Immature natural killer cell (primary cell): Measurements from ENCODE around the gene BMP6. TPM values are rescaled to one million over a fixed set of nuclear protein-coding genes. Genes with fewer than 3 reads are reported as not detected.
"Not testable (repeated sequence)": the region's sequence is repeated elsewhere in the genome, so short reads cannot be mapped to it uniquely, and the experiment has no call there.

Experiments
- DNase-seq, 3 donors: peaks; one replicate each; pipeline ENCODE4 v3.0.0; 2022; ENCODE audit warnings: mixed read lengths in 1 of 3
- H3K27ac Mint-ChIP-seq, 6 donors: one replicate each; pipeline ENCODE4 v1.8.0; 2020; ENCODE audit warnings: mixed read lengths in 6 of 6, mild to moderate bottlenecking in 5 of 6, inconsistent platforms in 4 of 6, moderate library complexity in 3 of 6
- H3K27me3 Mint-ChIP-seq, 3 donors: one replicate each; pipeline ENCODE4 v1.8.0; 2020 to 2021; ENCODE audit warnings: low read depth in 3 of 3, mild to moderate bottlenecking in 3 of 3, mixed read lengths in 3 of 3, moderate library complexity in 3 of 3, inconsistent platforms in 1 of 3
- H3K36me3 Mint-ChIP-seq, 3 donors: one replicate each; pipeline ENCODE4 v1.8.0; 2020; ENCODE audit warnings: mixed read lengths in 3 of 3, inconsistent platforms in 2 of 3, mild to moderate bottlenecking in 2 of 3
- H3K4me1 Mint-ChIP-seq, 2 donors: one replicate each; pipeline ENCODE4 v1.8.0; 2020; ENCODE audit warnings: inconsistent platforms in 2 of 2, mild to moderate bottlenecking in 2 of 2, mixed read lengths in 2 of 2, moderate library complexity in 1 of 2
- H3K4me3 Mint-ChIP-seq, 5 donors: one replicate each; pipeline ENCODE4 v1.8.0; 2020; ENCODE audit warnings: mild to moderate bottlenecking in 5 of 5, mixed read lengths in 5 of 5, inconsistent platforms in 3 of 5, moderate library complexity in 3 of 5
- H3K9me3 Mint-ChIP-seq, 6 donors: one replicate each; pipeline ENCODE4 v1.8.0; 2020; ENCODE audit warnings: mild to moderate bottlenecking in 6 of 6, mixed read lengths in 6 of 6, inconsistent platforms in 4 of 6, moderate library complexity in 3 of 6
- polyA plus RNA-seq, 3 donors: library from polyadenylated mRNA; unstranded; fragments of 300-500 nt; fragmentation: Illumina TruSeq; gene quantifications; one replicate each; pipeline ENCODE4 v1.2.3, GENCODE V29; 2021

The BMP6 gene
- polyA plus RNA-seq, 3 donors from 2014 or later: 0.13 to 0.22 TPM; not detected in 1

DNA sequence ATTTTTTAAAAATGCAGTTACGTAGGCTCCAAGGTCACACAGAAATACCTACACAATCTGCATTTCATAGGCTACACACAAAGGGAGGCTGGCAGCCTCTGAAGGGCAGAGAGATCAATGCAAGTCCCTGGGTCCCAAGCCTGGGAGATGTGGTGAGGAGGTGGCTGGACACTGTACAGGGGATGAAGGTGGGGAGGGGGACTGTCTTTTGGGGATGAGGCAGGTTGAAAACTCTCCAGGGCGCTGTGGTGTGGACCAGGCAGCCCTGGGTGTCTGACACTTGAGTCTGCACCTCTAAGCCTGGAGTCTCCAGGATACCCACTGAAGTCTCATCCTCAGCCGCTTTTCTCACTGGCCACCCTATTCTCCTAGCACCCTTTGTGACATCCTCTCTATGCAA lies 160.2 kb downstream of the BMP6 start:
- Mint-ChIP-seq H3K4me1 (no peaks in the 10 kb centered on the region), H3K9me3 (no peaks in the 10 kb centered on the region), H3K27me3 (peaks cover 0 to 2% (median 1%) of the 10 kb centered on the region in 3 donors)

GRCh38 chr6:7887278-7887991 lies 161.5 kb downstream of the BMP6 start:
- H3K9me3 Mint-ChIP-seq: no peaks in the 10 kb centered on the region
- no peaks in the 10 kb centered on the region for H3K4me1 Mint-ChIP-seq
- H3K27me3 Mint-ChIP-seq: peaks cover 0 to 2% (median 1%) of the 10 kb centered on the region in 3 donors
- DNase-seq: no peak
- peaks cover 45 to 67% (median 50%) of the 10 kb centered on the region in 3 donors for H3K36me3 Mint-ChIP-seq
- H3K27ac Mint-ChIP-seq: no peak overlapping the region
- no peak overlapping the region for H3K4me3 Mint-ChIP-seq

More for the DNA sequence above, 160.2 kb downstream of the BMP6 start:
- Mint-ChIP-seq H3K36me3 (peaks cover 40 to 57% (median 52%) of the 10 kb centered on the region in 3 donors), H3K4me3 (no peak overlapping the region), H3K27ac (no peak overlapping the region)
- no peak for DNase-seq

DNA sequence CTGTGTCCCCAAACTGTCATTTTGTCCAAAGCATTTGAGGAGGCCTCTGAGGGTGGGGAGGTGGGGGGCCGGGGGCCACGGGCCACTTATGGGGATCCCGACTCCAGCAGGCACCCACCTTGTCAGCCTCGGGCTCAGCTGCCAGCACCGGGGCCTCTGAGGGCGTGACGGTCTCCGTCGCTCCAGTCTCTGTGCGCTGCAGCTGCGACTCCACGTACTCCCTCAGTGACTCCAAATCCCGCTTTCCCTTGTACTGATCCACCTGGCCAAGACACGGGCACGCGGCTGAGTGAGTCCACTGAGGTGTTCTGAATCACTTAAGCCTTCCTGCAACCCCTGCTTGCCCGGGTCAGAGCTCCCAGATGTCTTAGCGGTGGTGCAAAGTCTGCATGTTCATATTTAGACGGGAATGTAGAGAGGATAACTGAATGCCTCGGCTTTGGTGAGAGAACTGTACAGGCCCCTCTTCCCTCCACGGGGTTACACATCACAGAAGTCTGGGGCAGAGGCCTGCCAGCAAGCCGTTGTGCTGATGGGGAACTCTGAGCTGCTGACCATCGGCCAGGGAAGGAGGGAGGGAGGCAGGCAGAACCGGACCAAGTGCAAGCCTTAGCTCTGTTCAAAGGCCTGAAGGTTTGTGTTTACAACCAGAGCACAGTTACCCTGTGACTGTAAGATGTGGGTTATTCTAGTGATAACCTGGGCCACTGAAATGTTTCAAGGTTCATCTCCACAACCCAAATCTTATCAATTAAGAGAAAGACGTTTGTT lies 162.9 kb downstream of the BMP6 start:
- no peak for DNase-seq
- H3K9me3 Mint-ChIP-seq: no peaks in the 10 kb centered on the region
- H3K36me3 Mint-ChIP-seq: peaks cover 32 to 57% (median 41%) of the 10 kb centered on the region in 3 donors
- H3K27ac Mint-ChIP-seq: no peak overlapping the region
- no peaks in the 10 kb centered on the region for H3K4me1 Mint-ChIP-seq
- H3K4me3 Mint-ChIP-seq: no peak overlapping the region
- H3K27me3 Mint-ChIP-seq: peaks cover 0 to 2% (median 1%) of the 10 kb centered on the region in 3 donors

DNA sequence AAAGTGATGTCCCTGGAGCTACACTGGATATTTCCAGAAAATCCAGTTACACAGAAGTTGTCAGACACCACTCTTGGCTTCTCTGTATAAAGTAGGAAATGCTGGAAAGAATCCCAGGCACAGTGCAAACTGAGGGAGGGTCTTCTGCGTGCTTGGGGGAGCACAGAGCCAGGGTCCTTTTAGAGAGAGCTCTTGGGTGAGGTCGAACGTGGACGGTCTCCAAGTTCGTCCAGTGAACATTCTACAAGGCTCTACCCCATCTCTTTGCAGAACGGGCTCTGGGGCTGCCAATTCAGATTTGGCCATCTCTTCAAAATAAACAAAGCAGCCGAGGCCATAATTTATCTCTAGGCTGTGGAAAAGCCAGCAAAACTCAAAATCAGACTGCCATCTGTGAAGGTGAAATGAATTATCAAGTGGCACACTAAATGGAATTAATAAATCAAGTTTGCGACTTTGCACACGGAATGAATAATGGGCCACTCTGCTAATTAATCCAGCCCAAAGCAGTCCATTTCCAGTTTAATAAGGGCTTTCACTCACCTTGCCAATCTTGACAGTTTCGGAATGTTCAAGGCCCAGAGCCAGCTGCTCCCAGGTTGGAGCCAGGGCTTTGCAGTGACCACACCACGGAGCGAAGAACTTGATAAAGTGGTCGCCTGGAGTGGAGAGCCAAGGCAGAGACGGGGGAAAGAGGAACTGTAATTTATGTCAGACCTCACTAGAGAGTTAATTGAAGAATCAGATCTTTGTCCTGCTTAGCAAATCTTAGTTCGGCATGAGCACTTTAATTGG lies 165.4 kb downstream of the BMP6 start:
- Mint-ChIP-seq H3K27ac (no peak overlapping the region), H3K27me3 (peaks cover 0 to 2% (median 1%) of the 10 kb centered on the region in 3 donors), H3K4me3 (no peak overlapping the region), H3K36me3 (peaks cover 18 to 50% (median 34%) of the 10 kb centered on the region in 3 donors), H3K9me3 (no peaks in the 10 kb centered on the region), H3K4me1 (no peaks in the 10 kb centered on the region)
- no peak for DNase-seq

GRCh38 chr6:7892367-7892766 lies 166.5 kb downstream of the BMP6 start:
- not testable (repeated sequence) for H3K9me3 Mint-ChIP-seq, H3K27ac Mint-ChIP-seq, H3K4me3 Mint-ChIP-seq, H3K27me3 Mint-ChIP-seq, H3K4me1 Mint-ChIP-seq, DNase-seq
- peaks cover 20 to 46% (median 30%) of the 10 kb centered on the region in 3 donors for H3K36me3 Mint-ChIP-seq

DNA sequence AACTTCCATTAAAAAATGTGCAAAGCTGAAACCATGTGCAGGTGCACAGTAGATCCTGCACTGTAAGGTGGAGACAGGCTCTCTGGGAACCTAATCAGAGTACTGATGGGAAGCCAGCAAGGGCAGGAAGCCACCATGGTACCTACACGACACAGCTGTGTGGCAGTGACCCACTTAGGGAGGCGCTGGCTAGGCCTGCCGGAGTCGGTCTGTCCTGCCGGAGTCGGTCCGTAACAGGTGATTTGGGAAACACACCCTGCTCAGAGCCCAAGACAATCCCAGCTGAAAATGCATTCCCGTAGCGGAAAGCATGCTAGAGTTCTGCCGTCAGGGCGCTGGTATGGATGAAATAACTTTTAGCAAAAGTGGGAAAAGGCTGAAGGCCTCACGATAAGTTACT lies 167.4 kb downstream of the BMP6 start:
- no peak overlapping the region for H3K4me3 Mint-ChIP-seq
- no peaks in the 10 kb centered on the region for H3K9me3 Mint-ChIP-seq
- H3K27me3 Mint-ChIP-seq: peaks cover 0 to 1% (median 0%) of the 10 kb centered on the region in 3 donors
- no peaks in the 10 kb centered on the region for H3K4me1 Mint-ChIP-seq
- H3K36me3 Mint-ChIP-seq: peaks cover 25 to 43% (median 25%) of the 10 kb centered on the region in 3 donors
- no peak overlapping the region for H3K27ac Mint-ChIP-seq
- DNase-seq: no peak

GRCh38 chr6:7894262-7895124 lies 168.6 kb downstream of the BMP6 start:
- no peaks in the 10 kb centered on the region for H3K27me3 Mint-ChIP-seq
- H3K9me3 Mint-ChIP-seq: no peaks in the 10 kb centered on the region
- no peak overlapping the region for H3K4me3 Mint-ChIP-seq
- no peaks in the 10 kb centered on the region for H3K4me1 Mint-ChIP-seq
- peaks cover 25 to 50% (median 31%) of the 10 kb centered on the region in 3 donors for H3K36me3 Mint-ChIP-seq
- H3K27ac Mint-ChIP-seq: no peak overlapping the region
- DNase-seq: no peak

GRCh38 chr6:7895125-7895423 lies 169.2 kb downstream of the BMP6 start:
- no peak for DNase-seq
- Mint-ChIP-seq H3K27ac (no peak overlapping the region), H3K4me3 (no peak overlapping the region), H3K9me3 (no peaks in the 10 kb centered on the region), H3K4me1 (no peaks in the 10 kb centered on the region), H3K36me3 (peaks cover 25 to 51% (median 35%) of the 10 kb centered on the region in 3 donors), H3K27me3 (no peaks in the 10 kb centered on the region)

DNA sequence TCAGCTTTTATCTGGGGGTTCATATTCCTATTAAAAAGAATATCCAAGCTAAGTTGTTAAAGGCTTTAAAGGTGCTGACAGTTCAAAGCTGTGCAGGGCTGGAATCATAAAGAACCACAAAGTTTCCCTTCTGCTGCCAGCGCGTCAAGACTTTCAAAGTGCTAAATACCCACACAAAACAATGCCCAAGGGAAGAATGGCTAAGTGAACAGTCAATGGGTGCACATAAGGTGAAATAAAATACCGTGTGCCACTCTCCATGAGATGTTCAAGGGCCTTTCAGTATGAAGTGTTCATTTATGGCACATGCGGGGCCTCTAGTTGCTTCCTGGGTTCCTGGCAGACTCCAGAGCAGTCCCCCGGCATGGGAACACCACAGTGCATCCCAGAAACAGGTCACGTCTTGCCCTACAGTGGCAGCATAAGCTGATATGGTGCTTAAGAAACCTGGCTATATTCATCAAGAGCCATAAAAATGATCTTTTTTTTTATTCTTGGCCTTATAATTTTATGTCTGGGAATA lies 170.6 kb downstream of the BMP6 start:
- Mint-ChIP-seq H3K4me1 (no peaks in the 10 kb centered on the region), H3K27ac (no peak overlapping the region), H3K27me3 (no peaks in the 10 kb centered on the region), H3K9me3 (no peaks in the 10 kb centered on the region), H3K4me3 (no peak overlapping the region), H3K36me3 (peaks cover 21 to 53% (median 28%) of the 10 kb centered on the region in 3 donors)
- no peak for DNase-seq

DNA sequence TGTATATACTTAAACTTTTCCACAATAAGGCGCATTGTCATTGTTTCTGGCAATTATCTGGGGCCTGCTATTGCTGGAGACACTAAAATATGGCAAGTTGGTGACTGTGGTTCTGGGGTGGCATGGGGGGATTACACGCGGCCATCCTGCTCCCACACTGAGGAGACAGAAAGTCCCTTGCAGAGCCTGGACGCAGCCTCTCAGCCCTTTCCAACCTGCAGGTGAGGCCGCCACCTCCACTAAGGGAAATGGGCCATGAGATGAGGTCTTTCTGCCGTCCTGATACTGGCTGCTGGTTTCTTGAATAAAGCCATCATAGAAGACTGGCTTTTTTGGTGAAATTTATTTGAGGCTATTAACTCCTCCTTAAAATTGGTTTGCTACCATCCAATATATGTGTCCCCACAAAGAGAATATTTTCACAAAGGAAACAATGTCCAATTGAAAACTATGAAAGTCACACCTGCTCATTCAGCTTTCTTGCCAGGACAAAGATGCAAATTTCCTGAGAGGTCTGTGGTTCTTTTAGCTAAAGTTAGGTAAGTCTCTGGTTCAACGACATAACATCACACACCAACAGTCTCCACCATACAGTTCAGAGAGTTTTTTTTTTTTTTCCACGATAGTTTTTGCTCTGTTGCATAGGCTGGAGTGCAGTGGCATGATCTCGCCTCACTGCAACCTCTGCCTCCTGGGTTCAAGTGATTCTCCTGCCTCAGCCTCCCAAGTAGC lies 171.7 kb downstream of the BMP6 start:
- no peaks in the 10 kb centered on the region for H3K4me1 Mint-ChIP-seq
- H3K27me3 Mint-ChIP-seq: no peaks in the 10 kb centered on the region
- DNase-seq: no peak
- H3K9me3 Mint-ChIP-seq: no peaks in the 10 kb centered on the region
- peaks cover 19 to 50% (median 21%) of the 10 kb centered on the region in 3 donors for H3K36me3 Mint-ChIP-seq
- H3K27ac Mint-ChIP-seq: no peak overlapping the region
- no peak overlapping the region for H3K4me3 Mint-ChIP-seq

- H3K36me3 Mint-ChIP-seq: peaks cover 21 to 52% (median 25%) of the 10 kb centered on the region in 3 donors
Observed at GRCh38 chr6:7898193-7898586, 172.3 kb downstream of the BMP6 start.

GRCh38 chr6:7899101-7899888 lies 173.4 kb downstream of the BMP6 start:
- no peak for DNase-seq
- H3K4me1 Mint-ChIP-seq: no peaks in the 10 kb centered on the region
- H3K36me3 Mint-ChIP-seq: peaks cover 20 to 52% (median 21%) of the 10 kb centered on the region in 3 donors
- no peaks in the 10 kb centered on the region for H3K9me3 Mint-ChIP-seq
- no peak overlapping the region for H3K27ac Mint-ChIP-seq
- H3K27me3 Mint-ChIP-seq: no peaks in the 10 kb centered on the region
- no peak overlapping the region for H3K4me3 Mint-ChIP-seq

More at GRCh38 chr6:7898193-7898586, 172.3 kb downstream of the BMP6 start:
- not testable (repeated sequence) for H3K27ac Mint-ChIP-seq, H3K9me3 Mint-ChIP-seq, H3K4me3 Mint-ChIP-seq, DNase-seq, H3K4me1 Mint-ChIP-seq, H3K27me3 Mint-ChIP-seq
